ENCODE data around the gene GSC. TPM values are rescaled to one million over a fixed set of nuclear protein-coding genes. Genes with fewer than 3 reads are reported as not detected.
"Not testable (repeated sequence)": the region's sequence is repeated elsewhere in the genome, so short reads cannot be mapped to it uniquely, and the experiment has no call there.

GSC gene
- total RNA-seq, 4 donors from 2014 or later, result 0.52 to 1.1 TPM; not detected in 2

DNA sequence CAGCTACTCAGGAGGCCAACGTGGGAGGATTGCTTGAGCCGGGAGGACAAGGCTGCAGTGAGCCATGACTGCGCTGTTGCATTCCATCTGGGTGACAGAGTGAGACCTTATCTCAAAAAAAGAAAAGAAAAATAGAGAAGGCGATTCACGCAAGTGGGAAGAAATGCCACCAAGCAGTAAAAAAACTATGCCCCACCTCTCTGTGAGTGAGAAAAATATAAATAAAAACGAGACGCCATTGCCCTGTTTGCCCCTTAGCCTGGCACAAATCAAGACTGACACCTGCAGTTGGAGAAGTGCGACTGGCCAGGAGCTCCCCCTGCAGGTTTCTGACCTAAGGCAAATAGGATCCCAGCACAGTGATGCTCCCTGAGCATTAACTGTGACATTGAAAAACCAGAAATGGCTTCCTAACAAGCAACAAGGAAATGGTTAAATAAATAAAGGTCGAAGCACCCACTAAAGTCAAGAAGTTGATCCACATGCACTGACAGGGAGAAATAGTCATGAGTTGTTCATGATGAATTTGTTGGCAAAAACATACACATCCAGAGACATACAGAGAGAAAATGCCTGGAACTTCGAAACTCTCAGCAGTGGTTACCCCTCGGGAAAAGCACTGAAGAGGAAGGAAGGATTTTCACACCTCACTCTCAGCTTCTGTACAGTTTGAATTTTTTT lies 21.1 kb downstream of the GSC start:
- intact Hi-C loops (cut with DNase I; ENCODE audit: low total_unique reads), result no loop called here
- TF ChIP-seq, protein P1, sequence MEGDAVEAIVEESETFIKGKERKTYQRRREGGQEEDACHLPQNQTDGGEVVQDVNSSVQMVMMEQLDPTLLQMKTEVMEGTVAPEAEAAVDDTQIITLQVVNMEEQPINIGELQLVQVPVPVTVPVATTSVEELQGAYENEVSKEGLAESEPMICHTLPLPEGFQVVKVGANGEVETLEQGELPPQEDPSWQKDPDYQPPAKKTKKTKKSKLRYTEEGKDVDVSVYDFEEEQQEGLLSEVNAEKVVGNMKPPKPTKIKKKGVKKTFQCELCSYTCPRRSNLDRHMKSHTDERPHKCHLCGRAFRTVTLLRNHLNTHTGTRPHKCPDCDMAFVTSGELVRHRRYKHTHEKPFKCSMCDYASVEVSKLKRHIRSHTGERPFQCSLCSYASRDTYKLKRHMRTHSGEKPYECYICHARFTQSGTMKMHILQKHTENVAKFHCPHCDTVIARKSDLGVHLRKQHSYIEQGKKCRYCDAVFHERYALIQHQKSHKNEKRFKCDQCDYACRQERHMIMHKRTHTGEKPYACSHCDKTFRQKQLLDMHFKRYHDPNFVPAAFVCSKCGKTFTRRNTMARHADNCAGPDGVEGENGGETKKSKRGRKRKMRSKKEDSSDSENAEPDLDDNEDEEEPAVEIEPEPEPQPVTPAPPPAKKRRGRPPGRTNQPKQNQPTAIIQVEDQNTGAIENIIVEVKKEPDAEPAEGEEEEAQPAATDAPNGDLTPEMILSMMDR (IDR thresholded peaks at IDR 0.05), result no peak
- H3K4me3 ChIP-seq (ENCODE audit: low read depth, poor library complexity, severe bottlenecking), result no peak overlapping the region
- no peak for DNase-seq (ENCODE audit: low spot score in 2 of 2)
- 39% methylated on average over 11 of the region's 11 CpGs for WGBS, 2 donors

DNA sequence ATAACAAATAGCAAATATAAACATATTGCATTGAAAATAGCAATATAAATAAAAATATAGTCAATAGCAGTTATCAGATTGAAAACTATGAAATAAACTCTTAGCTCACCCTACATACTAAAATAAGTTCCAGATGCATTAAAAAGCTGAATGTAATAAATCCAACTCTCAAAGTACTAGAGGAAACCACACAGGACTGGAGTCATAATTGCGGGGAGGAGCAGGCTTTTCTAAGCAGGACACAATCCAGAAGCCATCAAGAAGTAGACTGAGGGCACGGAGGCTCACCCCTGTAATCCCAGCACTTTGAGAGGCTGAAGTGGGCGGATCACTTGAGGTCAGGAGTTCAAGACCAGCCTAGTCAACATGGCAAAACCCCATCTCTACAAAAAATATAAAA lies 22.2 kb downstream of the GSC start:
- intact Hi-C loops (cut with DNase I; ENCODE audit: low total_unique reads), result no loop called here
- TF ChIP-seq, protein P1 (IDR thresholded peaks at IDR 0.05), result no peak
- no peak for TF ChIP-seq POLR2A (IDR thresholded peaks at IDR 0.05)
- WGBS, 2 donors, result 44 to 61% methylated on average over 3 of the region's 3 CpGs
- no peak overlapping the region for H3K4me3 ChIP-seq (ENCODE audit: low read depth, poor library complexity, severe bottlenecking)
- no peak for DNase-seq (ENCODE audit: low spot score in 2 of 2)

DNA sequence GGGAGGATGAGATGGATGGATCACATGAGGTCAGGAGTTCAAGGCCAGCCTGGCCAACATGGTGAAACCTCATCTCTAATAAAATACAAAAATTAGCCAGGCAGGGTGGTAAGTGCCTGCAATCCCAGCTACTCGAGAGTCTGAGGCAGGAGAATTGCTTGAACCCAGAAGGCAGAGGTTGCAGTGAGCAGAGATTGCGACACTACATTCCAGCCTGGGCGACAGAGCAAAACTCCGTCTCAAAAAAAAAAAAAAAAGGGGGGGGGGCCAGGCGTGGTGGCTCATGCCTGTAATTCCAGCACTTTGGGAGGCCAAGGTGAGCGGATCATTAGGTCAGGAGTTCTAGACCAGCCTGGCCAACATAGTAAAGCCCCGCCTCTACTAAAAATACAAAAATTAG lies 22.8 kb downstream of the GSC start:
- H3K4me3 ChIP-seq (ENCODE audit: low read depth, poor library complexity, severe bottlenecking); DNase-seq (ENCODE audit: low spot score in 2 of 2); intact Hi-C loops (cut with DNase I; ENCODE audit: low total_unique reads): not testable (repeated sequence)
- 67 to 80% methylated on average over 7 of the region's 7 CpGs for WGBS, 2 donors

DNA sequence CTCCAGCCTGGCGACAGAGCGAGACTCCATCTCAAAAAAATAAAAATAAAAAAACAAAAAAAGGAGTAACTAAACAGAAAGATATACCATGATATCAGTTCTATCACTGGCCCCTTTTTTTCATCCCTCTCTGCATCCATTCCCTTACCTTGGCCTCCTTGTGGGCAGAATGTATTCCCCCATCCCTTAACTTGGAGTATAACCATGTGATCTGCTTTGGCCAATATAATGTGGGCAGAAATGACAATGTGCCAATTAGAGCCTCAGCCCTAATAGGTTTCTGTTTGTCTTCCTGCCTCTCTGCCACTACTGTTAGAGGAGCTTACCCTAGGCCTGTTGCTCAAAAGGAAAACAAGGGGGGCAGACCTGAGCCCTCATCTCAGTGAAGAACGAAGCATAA lies 23.8 kb downstream of the GSC start:
- intact Hi-C loops (cut with DNase I; ENCODE audit: low total_unique reads), result no loop called here
- TF ChIP-seq, protein P1 (IDR thresholded peaks at IDR 0.05), result no peak
- no peak for TF ChIP-seq POLR2A (IDR thresholded peaks at IDR 0.05)
- DNase-seq (ENCODE audit: low spot score in 2 of 2), result no peak
- H3K4me3 ChIP-seq (ENCODE audit: low read depth, poor library complexity, severe bottlenecking), result no peak overlapping the region
- 91 to 100% methylated on average over 3 of the region's 3 CpGs for WGBS, 2 donors

DNA sequence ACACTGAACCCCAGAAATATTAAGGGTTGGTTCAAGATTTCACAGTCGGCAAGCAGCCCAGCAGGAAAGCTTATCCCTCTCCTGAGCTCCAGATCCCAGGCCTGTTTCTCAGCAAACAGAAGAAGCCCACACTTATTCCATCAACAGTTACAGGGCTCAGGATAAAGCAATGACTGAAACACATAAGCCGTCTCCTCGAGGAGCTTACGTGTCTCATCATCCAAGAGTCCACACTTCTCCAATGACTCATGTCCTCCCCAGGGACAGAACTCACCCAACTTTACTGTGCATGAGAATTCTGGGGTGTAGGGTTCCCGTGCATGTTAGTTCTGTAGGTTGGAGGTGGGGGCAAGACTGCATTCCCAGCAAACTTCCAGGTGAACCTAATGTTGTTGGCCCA lies 31.2 kb downstream of the GSC start:
- TF ChIP-seq, protein P1 (IDR thresholded peaks at IDR 0.05), result no peak
- TF ChIP-seq POLR2A (IDR thresholded peaks at IDR 0.05), result no peak
- intact Hi-C loops (cut with DNase I; ENCODE audit: low total_unique reads), result no loop called here
- 77 to 83% methylated on average over 5 of the region's 5 CpGs for WGBS, 2 donors
- no peak overlapping the region for H3K4me3 ChIP-seq (ENCODE audit: low read depth, poor library complexity, severe bottlenecking)
- no peak for DNase-seq (ENCODE audit: low spot score in 2 of 2)

DNA sequence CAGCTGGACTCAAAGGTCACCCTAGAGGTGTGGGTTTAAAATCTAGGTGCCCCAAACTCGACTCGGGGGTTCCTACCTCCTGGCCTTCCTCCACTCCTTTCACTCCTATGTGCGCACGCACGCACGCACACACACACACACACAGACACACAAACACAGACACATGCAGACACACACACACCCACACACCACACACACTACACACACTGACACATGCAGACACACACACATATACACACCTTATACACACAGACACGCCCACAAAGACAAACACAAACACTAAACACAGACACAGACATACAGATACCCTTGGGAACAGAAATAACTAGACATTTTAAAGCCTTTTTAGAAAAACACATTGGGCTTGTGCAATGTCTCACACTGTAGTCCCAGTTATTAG lies 31.8 kb downstream of the GSC start:
- DNase-seq (ENCODE audit: low spot score in 2 of 2), result no peak
- WGBS, 2 donors, result 87 to 89% methylated on average over 7 of the region's 7 CpGs
- no peak overlapping the region for H3K4me3 ChIP-seq (ENCODE audit: low read depth, poor library complexity, severe bottlenecking)
- TF ChIP-seq, protein P1 (IDR thresholded peaks at IDR 0.05), result no peak
- no peak for TF ChIP-seq POLR2A (IDR thresholded peaks at IDR 0.05)
- intact Hi-C loops (cut with DNase I; ENCODE audit: low total_unique reads), result no loop called here
